GM21367 (cell line): Measurements from ENCODE around the gene ASCC2.
"Not testable (repeated sequence)": the region's sequence is repeated elsewhere in the genome, so short reads cannot be mapped to it uniquely, and the experiment has no call there.

Experiments used
- ATAC-seq: cut with Tn5 transposase; IDR thresholded peaks from one replicate; pipeline ENCODE4 v1.9.1; 2021; ENCODE audit not compliant: unreplicated experiment

ASCC2 gene

GRCh38 chr22:29859030-29859429, 21.0 kb upstream of the ASCC2 start:
- not testable (repeated sequence) for ATAC-seq

- ATAC-seq: no peak
Observed at GRCh38 chr22:29856496-29856895, 18.4 kb upstream of the ASCC2 start.

GRCh38 chr22:29855611-29856181, 17.6 kb upstream of the ASCC2 start:
- no peak for ATAC-seq

GRCh38 chr22:29854432-29854831, 16.4 kb upstream of the ASCC2 start:
- ATAC-seq: no peak

GRCh38 chr22:29848111-29848510, 10.0 kb upstream of the ASCC2 start:
- no peak for ATAC-seq

- no peak for ATAC-seq
Observed at GRCh38 chr22:29846290-29846689, 8.2 kb upstream of the ASCC2 start.

- no peak for ATAC-seq
Observed at GRCh38 chr22:29842740-29843139, 4.7 kb upstream of the ASCC2 start.

- no peak for ATAC-seq
Observed at GRCh38 chr22:29842172-29842571, 4.1 kb upstream of the ASCC2 start.

GRCh38 chr22:29840498-29840897, 2.4 kb upstream of the ASCC2 start:
- no peak for ATAC-seq

- no peak for ATAC-seq
Observed at GRCh38 chr22:29839039-29839438, 965 bp upstream of the ASCC2 start.

GRCh38 chr22:29838599-29838956, 504 bp upstream of the ASCC2 start:
- no peak for ATAC-seq

GRCh38 chr22:29836791-29837370, 1.2 kb downstream of the ASCC2 start:
- not testable (repeated sequence) for ATAC-seq

GRCh38 chr22:29834046-29834445, 4.0 kb downstream of the ASCC2 start:
- ATAC-seq: no peak

GRCh38 chr22:29833392-29833965, 4.6 kb downstream of the ASCC2 start:
- no peak for ATAC-seq

- no peak for ATAC-seq
Observed at GRCh38 chr22:29831958-29832357, 6.1 kb downstream of the ASCC2 start.

- no peak for ATAC-seq
Observed at GRCh38 chr22:29831186-29831921, 6.7 kb downstream of the ASCC2 start.

GRCh38 chr22:29830585-29830984, 7.5 kb downstream of the ASCC2 start:
- no peak for ATAC-seq

GRCh38 chr22:29827726-29828125, 10.3 kb downstream of the ASCC2 start:
- not testable (repeated sequence) for ATAC-seq

GRCh38 chr22:29827091-29827490, 11.0 kb downstream of the ASCC2 start:
- ATAC-seq: no peak

- ATAC-seq: no peak
Observed at GRCh38 chr22:29825578-29825977, 12.5 kb downstream of the ASCC2 start.

- no peak for ATAC-seq
Observed at GRCh38 chr22:29824677-29825076, 13.4 kb downstream of the ASCC2 start.
